Colonic mucosa (tissue), 4 donors: ENCODE data around the gene ANXA2. TPM values are rescaled to one million over a fixed set of nuclear protein-coding genes. Genes with fewer than 3 reads are reported as not detected.
A peak's percentile ranks its signal among the peaks of the same experiment; 100 is the strongest.

Experiments
- DNase-seq: peaks from one replicate; pipeline ENCODE4 v3.0.0-alpha.2; 2020
- H3K27ac ChIP-seq: fragments of 200-600 bp; one replicate; pipeline ENCODE4 v1.8.0; 2021
- H3K27me3 ChIP-seq: fragments of 200-600 bp; one replicate; pipeline ENCODE4 v1.8.0; 2021
- H3K36me3 ChIP-seq: fragments of 200-600 bp; one replicate; pipeline ENCODE4 v1.8.0; 2021
- H3K4me1 ChIP-seq: fragments of 200-600 bp; one replicate; pipeline ENCODE4 v1.8.0; 2021; ENCODE audit warnings: mild to moderate bottlenecking
- H3K4me3 ChIP-seq: fragments of 200-600 bp; one replicate; pipeline ENCODE4 v1.8.0; 2021
- H3K9ac ChIP-seq, 2 donors: one replicate each; pipeline ENCODE4 v1.7.0; 2013; ENCODE audit warnings: control low read depth in 2 of 2, low read depth in 2 of 2, low read length in 2 of 2
- H3K9me3 ChIP-seq: fragments of 200-600 bp; one replicate; pipeline ENCODE4 v1.8.0; 2021
- CTCF ChIP-seq: fragments of 200-600 bp; IDR thresholded peaks from one replicate; pipeline ENCODE4 v1.8.0; 2022; ENCODE audit warnings: antibody characterized with exemption, mild to moderate bottlenecking
- intact Hi-C: fragments of 100-400 bp; cut with DNase I; formaldehyde crosslinking; loops from one replicate; pipeline ENCODE4 v1.14.1; 2022
- total RNA-seq, 2 donors: library from RNA; stranded (reverse); fragmentation: NEBNext Ultra II Directional in 1 of 2; extraction: Animal tissue kit (Norgen Biotek cat#: 25700) in 1 of 2; gene quantifications; one replicate each; pipeline ENCODE4 v1.2.1, GENCODE V29; 2021
- donor health status: healthy.
- donor health status: DM: no; HTN: no; CAD: no.
- donor health status: DM: no; HTN: no; CAD: no.

The ANXA2 gene
- total RNA-seq, 2 donors from 2014 or later = 813 to 816 TPM

GRCh38 chr15:60374209-60374608 is 23.6 kb downstream of the ANXA2 start:
- Histone ChIP-seq H3K9ac (no peak overlapping the region), H3K4me1 (peaks cover 21% of the 10 kb centered on the region), H3K36me3 (no peaks in the 10 kb centered on the region), H3K27ac (peak overlapping the region; percentile 19), H3K4me3 (no peak overlapping the region), H3K27me3 (no peaks in the 10 kb centered on the region), H3K9me3 (no peaks in the 10 kb centered on the region)
- intact Hi-C loops = no loop called here
- no peak for DNase-seq
- no peak for TF ChIP-seq CTCF

DNA sequence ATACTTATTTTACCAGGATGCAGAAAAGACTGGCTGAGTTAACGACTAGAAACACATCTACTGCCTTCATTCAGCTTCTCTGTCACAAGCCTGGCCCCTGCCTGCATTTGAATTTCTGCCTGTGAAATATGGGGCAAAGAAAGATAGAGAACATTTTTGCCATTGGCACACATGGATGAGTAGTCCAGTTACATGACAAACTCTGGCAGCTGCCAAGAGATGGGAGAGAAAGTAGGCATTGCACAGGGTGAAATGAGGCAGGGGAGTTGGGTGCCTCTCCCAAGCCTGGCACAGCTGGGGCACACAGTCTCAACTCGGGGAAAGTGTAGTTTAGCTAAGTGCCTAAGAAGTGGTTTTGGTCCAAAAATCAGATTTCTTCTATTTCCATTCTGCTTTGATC is 24.0 kb downstream of the ANXA2 start:
- H3K9ac ChIP-seq = no peak overlapping the region

GRCh38 chr15:60373327-60373726 is 24.5 kb downstream of the ANXA2 start:
- Histone ChIP-seq H3K9ac (no peak overlapping the region), H3K36me3 (no peaks in the 10 kb centered on the region), H3K27ac (peak overlapping the region; percentile 15), H3K4me3 (no peak overlapping the region), H3K27me3 (no peaks in the 10 kb centered on the region), H3K4me1 (peaks cover 21% of the 10 kb centered on the region), H3K9me3 (no peaks in the 10 kb centered on the region)
- DNase-seq = no peak
- intact Hi-C loops = no loop called here
- no peak for TF ChIP-seq CTCF

More for the DNA sequence above, 24.0 kb downstream of the ANXA2 start:
- TF ChIP-seq CTCF = no peak
- Histone ChIP-seq H3K4me1 (peaks cover 21% of the 10 kb centered on the region), H3K4me3 (no peak overlapping the region), H3K36me3 (no peaks in the 10 kb centered on the region), H3K27ac (peak overlapping the region; percentile 19), H3K27me3 (no peaks in the 10 kb centered on the region), H3K9me3 (no peaks in the 10 kb centered on the region)
- DNase-seq = no peak
- intact Hi-C loops = no loop called here

DNA sequence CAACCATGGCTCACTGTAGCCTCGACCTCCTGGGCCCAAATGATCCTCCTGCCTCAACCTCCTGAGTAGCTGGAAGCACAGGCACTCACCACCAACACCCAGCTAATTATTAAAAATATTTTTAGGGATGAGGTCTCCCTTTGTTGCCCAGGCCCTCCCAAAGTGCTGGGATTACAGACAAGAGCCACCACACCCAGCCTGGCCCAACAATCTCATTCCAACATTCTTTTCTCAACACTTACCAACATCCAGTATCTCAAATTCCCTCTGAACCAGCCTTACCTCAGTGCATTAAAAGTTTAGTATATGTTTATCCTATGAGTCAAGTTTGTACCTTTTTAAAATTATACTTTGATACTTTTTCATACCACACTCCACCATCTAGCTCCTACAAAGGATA is 25.0 kb downstream of the ANXA2 start:
- intact Hi-C loops = no loop called here
- peaks cover 21% of the 10 kb centered on the region for H3K4me1 ChIP-seq
- peak overlapping the region; percentile 75 for H3K27ac ChIP-seq
- no peaks in the 10 kb centered on the region for H3K27me3 ChIP-seq
- DNase-seq = no peak
- TF ChIP-seq CTCF = no peak
- H3K36me3 ChIP-seq = no peaks in the 10 kb centered on the region
- H3K4me3 ChIP-seq = no peak overlapping the region
- no peak overlapping the region for H3K9ac ChIP-seq
- H3K9me3 ChIP-seq = no peaks in the 10 kb centered on the region

- Histone ChIP-seq H3K4me1 (peaks cover 21% of the 10 kb centered on the region), H3K36me3 (no peaks in the 10 kb centered on the region), H3K27ac (peak overlapping the region; percentile 75), H3K9me3 (no peaks in the 10 kb centered on the region), H3K4me3 (no peak overlapping the region), H3K9ac (peak overlapping the region in 1 of 2 donors; percentile 43), H3K27me3 (no peaks in the 10 kb centered on the region)
- DNase-seq = no peak
- TF ChIP-seq CTCF = no peak
- intact Hi-C loops = no loop called here
Observed at GRCh38 chr15:60372227-60372626, 25.6 kb downstream of the ANXA2 start.
